Measurements from ENCODE around the gene ARHGEF26. TPM values are rescaled to one million over a fixed set of nuclear protein-coding genes. Genes with fewer than 3 reads are reported as not detected.

Gene ARHGEF26
- total RNA-seq, 1 experiment from 2014 or later, result 19.4 TPM

DNA sequence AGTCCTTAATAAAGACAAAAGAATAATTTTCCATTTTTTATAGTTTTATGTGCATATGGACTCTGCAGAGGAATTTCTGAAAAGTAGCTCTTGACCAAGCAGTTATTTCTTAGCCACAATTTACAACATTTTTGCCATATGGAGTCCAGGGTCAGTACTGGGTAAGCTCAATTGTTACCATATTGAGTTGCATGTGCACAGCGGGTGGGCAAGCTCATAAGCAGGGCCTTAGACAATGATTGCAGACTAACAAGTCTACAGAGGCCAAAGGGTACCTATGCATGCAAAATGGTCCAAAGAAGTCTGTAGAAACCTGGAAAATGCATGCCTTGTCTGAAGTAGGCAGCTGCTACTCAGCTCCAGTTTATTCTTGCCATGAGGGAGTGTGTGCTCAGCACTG lies 19.0 kb upstream of the ARHGEF26 start:
- Histone ChIP-seq H3K27ac (no peak overlapping the region), H3K36me3 (no peaks in the 10 kb centered on the region), H3K4me1 (no peaks in the 10 kb centered on the region), H3K27me3 (no peaks in the 10 kb centered on the region), H3K9me3 (replicated peaks) (no peaks in the 10 kb centered on the region), H3K4me3 (no peak overlapping the region)
- no peak for DNase-seq

DNA sequence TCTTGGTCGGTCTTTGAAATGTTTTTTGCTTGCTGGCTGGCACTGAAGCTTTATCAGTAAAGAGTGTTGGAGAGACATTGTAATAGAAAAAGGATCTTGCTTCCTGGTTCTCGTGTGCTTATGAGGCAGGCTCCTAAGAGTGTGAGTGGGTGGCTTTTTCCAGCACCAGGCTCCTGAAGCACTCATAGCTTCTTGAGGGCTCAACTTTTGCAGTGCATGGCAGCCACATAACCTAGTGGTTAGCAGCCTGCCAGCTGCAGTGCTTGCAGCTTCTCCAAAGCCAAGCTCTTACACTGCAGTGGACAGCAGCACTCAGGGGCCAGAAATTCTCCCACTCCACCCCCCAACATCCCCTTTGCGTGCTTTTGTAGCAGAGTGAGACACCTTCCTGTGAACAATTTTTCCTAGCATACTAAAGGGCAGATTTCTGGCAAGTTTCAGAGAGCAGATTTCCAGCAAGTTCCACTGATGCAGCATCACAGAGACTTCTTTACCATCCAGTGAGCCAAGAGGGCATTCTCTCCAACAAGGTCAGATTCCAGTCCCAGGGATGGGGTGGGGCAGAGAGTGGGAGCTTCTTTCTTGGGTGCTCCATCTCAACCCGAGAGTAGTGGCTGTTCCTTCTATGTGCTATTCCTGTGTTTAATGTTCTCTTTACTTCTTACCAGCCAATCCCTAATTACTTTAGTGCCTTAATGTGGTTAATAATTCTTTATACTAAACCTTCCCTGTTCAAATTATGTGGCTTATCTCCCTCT lies 15.8 kb upstream of the ARHGEF26 start:
- no peak for DNase-seq
- H3K27ac ChIP-seq, result no peak overlapping the region

DNA sequence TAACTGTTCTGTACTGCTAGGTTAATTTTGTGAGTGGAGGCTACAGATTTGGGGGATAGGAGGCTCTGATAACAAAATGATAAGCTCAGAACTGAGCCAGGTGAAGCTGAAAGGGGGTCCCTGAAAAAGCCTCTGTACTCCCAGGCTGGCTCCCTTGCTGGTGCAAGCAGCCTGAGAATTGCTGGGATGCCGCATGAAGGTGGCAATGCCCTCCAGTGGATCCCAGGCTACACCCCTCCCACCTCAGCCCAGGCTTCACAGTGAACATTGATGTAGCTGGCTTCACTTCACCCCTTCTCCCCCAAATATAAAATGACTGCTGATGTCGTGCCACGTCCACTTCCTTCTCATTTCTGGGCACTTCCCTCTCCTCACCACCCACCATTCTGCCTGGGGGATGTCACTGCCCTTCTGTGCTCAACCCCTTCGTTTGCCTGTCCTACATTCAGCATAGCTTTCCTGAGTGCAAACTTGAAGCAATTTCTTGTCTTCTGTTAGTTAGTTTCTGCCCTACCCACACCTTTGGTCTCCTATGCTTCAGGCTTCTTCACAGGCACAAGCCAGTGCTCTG lies 9.7 kb upstream of the ARHGEF26 start:
- Histone ChIP-seq H3K4me1 (no peaks in the 10 kb centered on the region), H3K36me3 (no peaks in the 10 kb centered on the region), H3K27me3 (no peaks in the 10 kb centered on the region), H3K27ac (no peak overlapping the region), H3K9me3 (replicated peaks) (no peaks in the 10 kb centered on the region), H3K4me3 (no peak overlapping the region)
- DNase-seq, result no peak

More for the DNA sequence above, 15.8 kb upstream of the ARHGEF26 start:
- Histone ChIP-seq H3K36me3 (no peaks in the 10 kb centered on the region), H3K4me1 (no peaks in the 10 kb centered on the region), H3K9me3 (replicated peaks) (no peaks in the 10 kb centered on the region), H3K27me3 (no peaks in the 10 kb centered on the region), H3K4me3 (no peak overlapping the region)

DNA sequence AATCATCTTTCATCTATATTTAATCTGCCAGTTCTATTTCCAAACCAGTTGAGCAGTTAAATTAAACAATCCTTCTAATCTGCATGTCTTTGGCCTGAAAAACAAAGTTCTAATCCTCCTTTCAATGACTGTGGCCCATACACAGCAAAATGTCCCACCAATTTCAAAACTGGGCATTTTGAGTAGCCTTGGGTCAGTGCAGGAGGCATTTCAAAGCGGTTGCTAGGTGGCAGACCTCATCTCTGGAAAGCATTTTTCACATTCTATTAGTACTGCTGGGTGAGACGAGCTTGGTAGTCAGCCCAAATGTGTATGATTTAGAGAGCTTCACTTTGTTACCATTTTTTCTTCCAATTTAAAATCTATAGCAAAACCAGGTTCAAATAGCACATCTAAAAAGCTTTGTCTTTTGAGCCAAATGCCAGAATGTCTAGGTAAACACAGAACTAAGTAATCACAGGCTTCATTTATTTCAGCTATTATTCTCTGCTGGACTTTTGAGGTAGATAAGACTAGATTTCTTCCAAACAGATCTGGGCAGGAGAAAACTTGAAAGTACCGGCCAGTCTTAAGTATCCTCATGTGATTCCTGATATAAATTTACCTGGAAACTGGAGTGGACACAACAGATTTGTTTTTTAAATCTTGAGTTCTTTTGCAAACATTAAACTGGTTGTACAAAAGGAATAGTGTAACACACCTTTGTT lies 8.9 kb upstream of the ARHGEF26 start:
- Histone ChIP-seq H3K27ac (no peak overlapping the region), H3K27me3 (no peaks in the 10 kb centered on the region), H3K9me3 (replicated peaks) (no peaks in the 10 kb centered on the region), H3K36me3 (no peaks in the 10 kb centered on the region), H3K4me3 (no peak overlapping the region), H3K4me1 (no peaks in the 10 kb centered on the region)
- no peak for DNase-seq

DNA sequence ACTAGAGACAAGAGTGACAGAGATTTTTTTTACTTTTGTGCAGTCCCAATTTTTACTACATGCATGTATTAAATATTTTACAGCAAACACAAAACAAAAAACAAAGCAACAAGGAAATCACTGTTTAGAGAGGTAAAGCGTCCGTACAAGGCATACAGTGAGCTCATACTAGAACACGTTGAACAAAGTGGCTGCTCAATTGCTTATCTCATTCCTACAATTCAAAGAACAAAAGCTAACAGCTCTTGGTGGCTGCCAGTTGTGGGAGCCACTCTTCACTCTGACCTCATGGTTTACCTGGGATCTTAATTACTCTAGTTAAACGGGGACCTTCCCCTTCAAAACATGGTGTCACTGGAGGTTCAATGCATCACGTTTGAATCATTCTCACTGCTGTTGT lies 7.6 kb upstream of the ARHGEF26 start:
- Histone ChIP-seq H3K4me3 (no peak overlapping the region), H3K4me1 (no peaks in the 10 kb centered on the region), H3K27ac (no peak overlapping the region), H3K27me3 (no peaks in the 10 kb centered on the region), H3K36me3 (no peaks in the 10 kb centered on the region), H3K9me3 (replicated peaks) (no peaks in the 10 kb centered on the region)
- no peak for DNase-seq

DNA sequence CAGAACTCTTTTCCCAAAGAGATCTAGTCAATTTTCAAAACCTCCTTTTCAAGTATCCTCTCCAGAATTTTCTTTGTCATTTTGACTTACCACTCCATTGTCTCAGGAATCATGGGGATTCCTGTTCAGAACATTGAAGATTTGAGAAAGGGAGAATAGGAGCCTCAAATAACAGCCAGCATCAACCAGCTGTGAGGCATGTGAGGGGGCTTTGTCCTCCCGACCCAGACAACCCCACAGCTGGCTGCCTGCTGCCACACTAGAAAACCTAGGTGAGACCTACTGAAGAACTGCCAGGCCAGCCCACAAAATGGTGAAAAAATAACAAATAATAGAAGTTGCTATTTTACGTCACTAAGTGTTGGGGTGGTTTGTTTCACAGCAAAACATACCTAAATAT lies 5.9 kb upstream of the ARHGEF26 start:
- Histone ChIP-seq H3K27me3 (no peaks in the 10 kb centered on the region), H3K27ac (no peak overlapping the region), H3K9me3 (replicated peaks) (no peaks in the 10 kb centered on the region), H3K4me3 (no peak overlapping the region), H3K36me3 (no peaks in the 10 kb centered on the region), H3K4me1 (no peaks in the 10 kb centered on the region)
- no peak for DNase-seq

DNA sequence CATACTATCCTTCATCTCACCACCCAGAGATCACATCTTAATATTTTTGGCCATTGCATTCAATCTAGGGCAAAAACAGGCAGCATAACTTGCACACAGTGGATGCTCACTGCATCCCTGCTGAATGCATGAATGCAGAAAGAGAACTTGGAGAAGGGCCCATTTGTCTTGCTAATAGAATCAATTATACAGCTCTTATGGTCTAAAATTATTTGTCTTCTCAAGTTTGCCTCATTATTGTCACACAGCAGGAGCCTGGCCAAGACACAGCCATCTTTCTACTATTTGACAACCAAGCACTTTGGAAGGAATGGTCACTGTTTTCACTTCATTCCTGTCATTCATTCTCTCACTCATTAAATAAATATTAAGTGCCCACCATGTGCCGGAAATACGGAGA lies 1.2 kb upstream of the ARHGEF26 start:
- Histone ChIP-seq H3K4me1 (0 out of 2 replicates have a peak, but pooled peaks cover 4% of the 10 kb centered on the region), H3K27me3 (no peaks in the 10 kb centered on the region), H3K4me3 (no peak overlapping the region), H3K36me3 (no peaks in the 10 kb centered on the region), H3K27ac (no peak overlapping the region), H3K9me3 (replicated peaks) (no peaks in the 10 kb centered on the region)
- no peak for DNase-seq

DNA sequence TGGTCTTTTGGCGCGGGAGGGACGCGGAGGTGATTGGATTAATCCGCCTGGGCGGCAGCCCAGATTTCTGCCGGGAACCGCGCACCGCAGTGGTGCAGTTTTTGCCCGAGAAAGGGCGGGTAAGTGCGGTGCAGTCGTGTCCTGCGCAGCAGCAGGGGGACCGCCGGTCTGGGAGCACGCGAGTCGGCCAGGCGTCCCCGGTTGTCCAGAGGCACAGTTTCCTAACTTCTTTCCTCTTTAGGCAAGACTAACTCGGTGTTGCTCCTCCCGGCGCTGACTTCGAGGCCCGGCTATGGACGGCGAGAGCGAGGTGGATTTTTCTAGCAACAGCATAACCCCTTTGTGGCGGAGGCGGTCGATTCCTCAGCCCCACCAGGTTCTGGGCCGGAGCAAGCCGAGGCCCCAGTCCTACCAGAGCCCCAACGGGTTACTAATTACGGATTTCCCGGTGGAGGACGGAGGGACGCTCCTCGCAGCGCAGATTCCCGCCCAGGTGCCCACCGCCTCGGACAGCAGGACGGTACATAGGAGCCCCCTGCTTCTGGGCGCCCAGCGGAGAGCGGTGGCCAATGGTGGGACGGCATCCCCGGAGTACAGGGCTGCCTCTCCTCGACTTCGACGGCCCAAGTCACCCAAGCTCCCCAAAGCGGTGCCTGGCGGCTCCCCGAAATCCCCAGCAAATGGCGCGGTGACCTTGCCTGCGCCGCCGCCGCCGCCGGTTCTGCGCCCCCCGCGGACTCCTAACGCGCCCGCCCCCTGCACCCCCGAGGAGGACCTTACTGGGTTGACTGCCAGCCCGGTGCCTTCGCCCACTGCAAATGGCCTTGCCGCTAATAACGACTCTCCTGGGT lies 736 bp downstream of the ARHGEF26 start:
- Histone ChIP-seq H3K4me3 (peak overlapping the region; percentile 90), H3K9me3 (replicated peaks) (no peaks in the 10 kb centered on the region), H3K36me3 (no peaks in the 10 kb centered on the region), H3K27ac (peak overlapping the region; percentile 68), H3K27me3 (no peaks in the 10 kb centered on the region), H3K4me1 (0 out of 2 replicates have a peak, but pooled peaks cover 4% of the 10 kb centered on the region)
- peak; percentile 54 to 63 for DNase-seq

DNA sequence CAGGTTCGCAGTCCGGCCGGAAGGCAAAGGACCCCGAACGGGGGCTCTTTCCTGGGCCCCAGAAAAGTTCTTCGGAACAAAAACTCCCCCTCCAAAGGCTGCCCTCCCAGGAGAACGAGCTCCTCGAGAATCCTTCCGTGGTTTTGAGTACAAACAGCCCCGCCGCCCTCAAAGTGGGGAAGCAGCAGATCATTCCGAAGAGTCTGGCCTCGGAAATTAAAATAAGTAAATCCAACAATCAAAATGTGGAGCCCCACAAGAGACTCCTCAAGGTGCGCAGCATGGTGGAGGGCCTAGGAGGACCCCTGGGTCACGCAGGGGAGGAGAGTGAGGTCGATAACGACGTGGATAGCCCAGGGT lies 1.3 kb downstream of the ARHGEF26 start:
- Histone ChIP-seq H3K27ac (peak overlapping the region; percentile 68), H3K36me3 (peaks cover 2% of the 10 kb centered on the region), H3K9me3 (replicated peaks) (no peaks in the 10 kb centered on the region), H3K4me3 (peak overlapping the region; percentile 90), H3K27me3 (no peaks in the 10 kb centered on the region), H3K4me1 (0 out of 2 replicates have a peak, but pooled peaks cover 4% of the 10 kb centered on the region)
- peak; percentile 6 to 18 for DNase-seq

DNA sequence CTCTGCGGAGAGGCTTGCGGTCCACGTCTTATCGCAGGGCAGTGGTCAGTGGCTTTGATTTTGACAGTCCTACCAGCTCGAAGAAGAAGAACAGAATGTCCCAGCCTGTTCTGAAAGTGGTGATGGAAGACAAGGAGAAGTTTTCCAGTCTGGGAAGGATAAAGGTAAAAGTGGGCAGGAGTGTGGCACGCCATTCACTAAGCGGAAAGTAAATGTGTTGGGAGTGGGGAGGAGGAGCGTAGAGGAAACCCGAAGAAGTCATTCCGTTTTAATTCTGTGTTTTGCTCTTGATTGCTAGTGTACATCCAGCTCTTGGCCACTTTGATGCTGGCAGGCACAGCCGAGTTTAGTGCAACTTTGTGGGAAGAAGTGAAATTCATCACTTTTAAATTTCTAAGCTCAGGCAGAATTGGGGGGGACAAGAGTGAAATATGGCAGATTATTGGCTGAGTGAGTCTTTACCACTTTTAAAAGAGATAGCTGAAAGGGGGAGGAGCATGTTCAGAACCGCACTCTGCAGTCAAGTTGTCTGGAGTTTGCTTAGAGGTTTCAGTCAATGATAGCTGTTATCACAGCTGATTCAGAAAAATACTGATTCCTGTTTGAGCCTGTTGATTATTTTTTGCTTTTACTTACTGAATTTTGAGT lies 1.8 kb downstream of the ARHGEF26 start:
- Histone ChIP-seq H3K36me3 (peaks cover 7% of the 10 kb centered on the region), H3K27me3 (no peaks in the 10 kb centered on the region), H3K4me3 (peak overlapping the region; percentile 90), H3K27ac (no peak overlapping the region; the same call in 1 of the 2 replicates), H3K9me3 (replicated peaks) (no peaks in the 10 kb centered on the region), H3K4me1 (0 out of 2 replicates have a peak, but pooled peaks cover 4% of the 10 kb centered on the region)
- peak; percentile 5 to 43 for DNase-seq

DNA sequence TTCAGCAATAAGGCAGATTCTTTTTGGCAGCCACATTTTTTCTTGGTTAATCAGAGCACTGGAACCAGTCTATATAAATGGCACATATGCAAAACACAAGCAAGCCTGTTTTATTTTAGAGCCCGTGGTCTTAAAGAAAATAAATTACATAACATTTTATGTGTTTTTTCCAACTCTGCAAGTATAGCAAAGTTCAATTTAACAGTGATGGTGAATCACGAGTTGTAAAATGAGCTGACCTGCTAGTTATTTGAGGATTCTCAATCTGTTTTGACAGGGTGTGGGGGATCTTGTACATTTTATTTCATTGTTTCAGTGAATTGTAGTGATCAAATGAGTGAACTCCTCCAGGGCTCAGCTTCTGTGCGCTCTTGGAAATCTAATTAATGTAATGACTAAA lies 2.7 kb downstream of the ARHGEF26 start:
- peaks cover 8% of the 10 kb centered on the region for H3K36me3 ChIP-seq
- no peaks in the 10 kb centered on the region for H3K27me3 ChIP-seq
- DNase-seq, result peak in 1 of 2 experiments; percentile 6
- H3K9me3 ChIP-seq (replicated peaks), result no peaks in the 10 kb centered on the region
- no peak overlapping the region for H3K27ac ChIP-seq
- 0 out of 2 replicates have a peak, but pooled peaks cover 4% of the 10 kb centered on the region for H3K4me1 ChIP-seq
- H3K4me3 ChIP-seq, result peak overlapping the region; percentile 90

DNA sequence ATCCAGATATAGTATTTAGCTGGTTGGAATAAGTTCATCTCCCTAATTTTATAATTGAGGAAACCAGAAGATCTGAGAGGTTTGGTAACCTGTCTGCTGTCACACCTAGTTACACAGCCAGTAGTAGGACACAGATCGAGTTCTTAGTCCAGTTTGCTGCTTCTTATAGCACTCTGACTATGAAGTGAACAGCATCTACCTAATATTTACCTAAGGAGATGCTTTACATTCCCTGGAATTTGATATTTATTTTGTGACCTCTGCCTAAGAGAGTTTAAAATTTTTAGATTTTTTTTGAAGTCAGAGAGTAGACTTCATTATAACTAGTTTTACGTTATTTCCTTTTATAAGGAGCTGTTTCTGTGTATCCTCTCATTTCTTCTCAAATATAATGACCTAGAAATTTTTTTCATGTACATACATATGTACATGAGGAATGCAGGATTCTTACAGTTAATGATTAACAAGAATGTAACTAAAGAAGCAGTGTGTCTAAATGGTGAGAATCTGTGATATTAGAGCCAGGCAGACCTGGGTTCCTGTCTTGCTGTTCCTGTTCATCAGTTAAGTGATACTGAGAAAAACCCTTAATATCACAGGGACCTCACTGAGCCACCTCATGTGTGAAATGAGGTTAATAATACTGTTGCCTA lies 4.3 kb downstream of the ARHGEF26 start:
- no peak for DNase-seq
- H3K36me3 ChIP-seq, result peaks cover 8% of the 10 kb centered on the region
- no peak overlapping the region for H3K4me3 ChIP-seq
- no peaks in the 10 kb centered on the region for H3K27me3 ChIP-seq
- H3K9me3 ChIP-seq (replicated peaks), result no peaks in the 10 kb centered on the region
- no peak overlapping the region for H3K27ac ChIP-seq
- H3K4me1 ChIP-seq, result 0 out of 2 replicates have a peak, but pooled peaks cover 4% of the 10 kb centered on the region

DNA sequence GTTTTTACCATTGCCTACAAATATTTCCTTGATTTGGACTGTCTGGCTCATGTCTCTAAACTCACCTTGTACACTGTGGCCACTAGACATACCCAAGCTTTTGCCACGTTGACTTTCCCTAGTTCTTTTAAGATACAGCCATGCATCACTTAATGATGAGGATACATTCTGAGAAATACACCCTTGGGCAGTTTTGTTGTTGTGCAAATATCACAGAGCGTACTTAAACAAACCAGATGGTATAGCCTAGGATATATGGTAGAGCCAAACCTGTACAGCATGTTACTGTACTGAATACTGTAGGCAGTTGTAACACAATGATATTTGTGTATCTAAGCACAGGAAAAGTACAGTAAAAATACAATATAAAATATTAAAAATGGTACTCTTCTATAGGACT lies 5.5 kb downstream of the ARHGEF26 start:
- no peak for DNase-seq
- no peak overlapping the region for H3K4me3 ChIP-seq
- peaks cover 8% of the 10 kb centered on the region for H3K36me3 ChIP-seq
- H3K27me3 ChIP-seq, result no peaks in the 10 kb centered on the region
- H3K27ac ChIP-seq, result no peak overlapping the region
- 0 out of 2 replicates have a peak, but pooled peaks cover 4% of the 10 kb centered on the region for H3K4me1 ChIP-seq
- H3K9me3 ChIP-seq (replicated peaks), result no peaks in the 10 kb centered on the region

DNA sequence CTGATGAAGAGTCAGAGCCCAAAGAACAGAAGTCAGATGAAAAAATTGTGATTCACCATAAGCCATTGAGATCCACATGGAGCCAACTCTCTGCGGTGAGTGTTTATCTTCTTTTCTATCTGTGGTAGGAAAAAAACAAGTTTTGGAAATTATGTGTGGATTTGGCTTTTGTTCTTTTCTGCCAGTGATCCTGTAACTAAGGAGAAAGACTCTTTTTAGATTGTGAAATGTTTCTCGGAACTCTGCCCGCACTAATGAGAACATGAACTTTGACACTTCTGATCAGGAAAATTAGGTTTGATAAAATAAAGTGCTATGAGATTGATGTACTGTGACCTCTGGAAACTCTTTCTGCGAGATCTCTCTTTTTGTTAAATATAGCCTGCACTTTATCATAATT lies 8.4 kb downstream of the ARHGEF26 start:
- Histone ChIP-seq H3K4me1 (0 out of 2 replicates have a peak, but pooled peaks cover under 1% of the 10 kb centered on the region), H3K36me3 (peaks cover 8% of the 10 kb centered on the region), H3K4me3 (no peak overlapping the region), H3K27ac (no peak overlapping the region), H3K27me3 (no peaks in the 10 kb centered on the region), H3K9me3 (replicated peaks) (no peaks in the 10 kb centered on the region)
- no peak for DNase-seq

Data from SJCRH30 (cell line).